H9 (cell line): ENCODE data around the gene OR2L8. TPM values are rescaled to one million over a fixed set of nuclear protein-coding genes. Genes with fewer than 3 reads are reported as not detected.

ENCODE experiments used
- DNase-seq: peaks from one replicate; pipeline ENCODE4 v3.0.0-alpha.2; 2017
- H2AFZ ChIP-seq: one replicate; pipeline ENCODE4 v1.6.1; 2013; ENCODE audit warnings: mild to moderate bottlenecking, low read length, control low read depth, moderate library complexity
- H2AK5ac ChIP-seq: 2 replicates; pipeline ENCODE4 v1.6.1; 2013; ENCODE audit warnings: low read length, control low read depth, mixed read lengths; ENCODE audit not compliant: insufficient read length
- H2BK120ac ChIP-seq: one replicate; pipeline ENCODE4 v1.6.1; 2013; ENCODE audit warnings: low read depth, mild to moderate bottlenecking, low read length, control low read depth, inconsistent platforms; ENCODE audit not compliant: poor library complexity, severe bottlenecking
- H2BK12ac ChIP-seq: 2 replicates; pipeline ENCODE4 v1.6.1; 2013; ENCODE audit warnings: low read length, control low read depth, mixed read lengths, low read depth; ENCODE audit not compliant: insufficient read length
- H2BK15ac ChIP-seq: 2 replicates; pipeline ENCODE4 v1.6.1; 2013; ENCODE audit warnings: low read depth, low read length, control low read depth
- H2BK20ac ChIP-seq: one replicate; pipeline ENCODE4 v1.6.1; 2013; ENCODE audit warnings: low read depth, mild to moderate bottlenecking, low read length, control low read depth, inconsistent platforms; ENCODE audit not compliant: poor library complexity, severe bottlenecking
- H2BK5ac ChIP-seq: 2 replicates; pipeline ENCODE4 v1.6.1; 2013; ENCODE audit warnings: low read length, control low read depth, mixed read lengths; ENCODE audit not compliant: insufficient read length
- H3K14ac ChIP-seq: 2 replicates; pipeline ENCODE4 v1.6.1; 2013; ENCODE audit warnings: low read length, control low read depth; ENCODE audit not compliant: insufficient read depth
- H3K18ac ChIP-seq: 2 replicates; pipeline ENCODE4 v1.6.1; 2013; ENCODE audit warnings: low read depth, mild to moderate bottlenecking, mixed read lengths, low read length, control low read depth; ENCODE audit not compliant: insufficient read length
- H3K23ac ChIP-seq: 2 replicates; pipeline ENCODE4 v1.6.1; 2013; ENCODE audit warnings: low read length, control low read depth, mixed read lengths, low read depth; ENCODE audit not compliant: insufficient read length
- H3K23me2 ChIP-seq: 2 replicates; pipeline ENCODE4 v1.6.1; 2013; ENCODE audit warnings: low read depth, mild to moderate bottlenecking, mixed read lengths, low read length, control low read depth; ENCODE audit not compliant: insufficient read length, poor library complexity, severe bottlenecking
- H3K27ac ChIP-seq: 2 replicates; pipeline ENCODE4 v1.5.1; 2013; ENCODE audit warnings: low read length, control low read depth, mixed read lengths, low read depth; ENCODE audit not compliant: insufficient read length
- H3K27me3 ChIP-seq: 2 replicates; pipeline ENCODE4 v1.6.1; 2013; ENCODE audit warnings: low read length, control low read depth, inconsistent platforms; ENCODE audit not compliant: insufficient read depth
- H3K4ac ChIP-seq: 2 replicates; pipeline ENCODE4 v1.6.1; 2013; ENCODE audit warnings: low read depth, mild to moderate bottlenecking, control low read depth, inconsistent platforms, low read length, moderate library complexity
- H3K4me1 ChIP-seq: 2 replicates; pipeline ENCODE4 v1.6.1; 2013; ENCODE audit warnings: low read length, control low read depth, inconsistent platforms; ENCODE audit not compliant: insufficient read depth
- H3K4me2 ChIP-seq: 2 replicates; pipeline ENCODE4 v1.6.1; 2013; ENCODE audit warnings: low read length, control low read depth, mixed read lengths; ENCODE audit not compliant: insufficient read length, insufficient read depth
- H3K56ac ChIP-seq: 2 replicates; pipeline ENCODE4 v1.6.1; 2013; ENCODE audit warnings: low read depth, mild to moderate bottlenecking, mixed read lengths, low read length, control low read depth; ENCODE audit not compliant: insufficient read length
- H3K79me1 ChIP-seq: 2 replicates; pipeline ENCODE4 v1.6.1; 2013; ENCODE audit warnings: low read depth, mild to moderate bottlenecking, moderate library complexity, low read length, control low read depth, inconsistent platforms; ENCODE audit not compliant: insufficient read depth, poor library complexity, severe bottlenecking
- H3K79me2 ChIP-seq: 2 replicates; pipeline ENCODE4 v1.6.1; 2013; ENCODE audit warnings: low read length, control low read depth, inconsistent platforms; ENCODE audit not compliant: insufficient read depth
- H3K9ac ChIP-seq: 2 replicates; pipeline ENCODE4 v1.6.1; 2013; ENCODE audit warnings: low read length, control low read depth, mixed read lengths; ENCODE audit not compliant: insufficient read length; ENCODE audit errors: extremely low read depth
- H3K9me3 ChIP-seq: one replicate; pipeline ENCODE4 v1.6.1; 2013; ENCODE audit warnings: low read depth, low read length, inconsistent platforms; ENCODE audit not compliant: control insufficient read depth
- H3T11ph ChIP-seq: one replicate; pipeline ENCODE4 v1.6.1; 2013; ENCODE audit warnings: mild to moderate bottlenecking, low read length, control low read depth, inconsistent platforms
- H4K20me1 ChIP-seq: one replicate; pipeline ENCODE4 v1.6.1; 2013; ENCODE audit not compliant: control insufficient read depth, insufficient read length, insufficient read depth
- H4K5ac ChIP-seq: 2 replicates; pipeline ENCODE4 v1.6.1; 2013; ENCODE audit warnings: low read depth, mild to moderate bottlenecking, mixed read lengths, low read length, control low read depth; ENCODE audit not compliant: insufficient read length
- H4K8ac ChIP-seq: replicated peaks from 2 replicates; pipeline ENCODE4 v1.6.1; 2013; ENCODE audit warnings: low read length, control low read depth, mixed read lengths, low read depth; ENCODE audit not compliant: insufficient read length
- H4K91ac ChIP-seq: 2 replicates; pipeline ENCODE4 v1.6.1; 2013; ENCODE audit warnings: low read depth, mild to moderate bottlenecking, moderate library complexity, mixed read lengths, low read length, control low read depth; ENCODE audit not compliant: insufficient read length
- H3K27ac Mint-ChIP-seq, 3 experiments: 2 replicates in 2 of 3; 3 replicates in 1 of 3; pipeline ENCODE4 v1.8.0; 2020 to 2021; ENCODE audit warnings: mixed read lengths in 3 of 3, mild to moderate bottlenecking in 1 of 3, moderate library complexity in 1 of 3
- H3K27me3 Mint-ChIP-seq: 2 replicates; pipeline ENCODE4 v1.8.0; 2021; ENCODE audit warnings: low read depth, mild to moderate bottlenecking, moderate library complexity, mixed read lengths
- H3K36me3 Mint-ChIP-seq, 3 experiments: 2 replicates in 2 of 3; 3 replicates in 1 of 3; pipeline ENCODE4 v1.8.0; 2020 to 2021; ENCODE audit warnings: low read depth in 3 of 3, mixed read lengths in 3 of 3; ENCODE audit not compliant: insufficient read depth in 1 of 3
- H3K4me1 Mint-ChIP-seq, 2 experiments: 2 replicates each; pipeline ENCODE4 v1.8.0; 2020; ENCODE audit warnings: mixed read lengths in 2 of 2
- H3K4me3 Mint-ChIP-seq, 2 experiments: 2 replicates in 1 of 2; 3 replicates in 1 of 2; pipeline ENCODE4 v1.8.0; 2020 to 2021; ENCODE audit warnings: mild to moderate bottlenecking in 2 of 2, mixed read lengths in 2 of 2, moderate library complexity in 1 of 2
- H3K9me3 Mint-ChIP-seq, 2 experiments: 2 replicates in 1 of 2; 3 replicates in 1 of 2; pipeline ENCODE4 v1.8.0; 2020; ENCODE audit warnings: mild to moderate bottlenecking in 2 of 2, mixed read lengths in 2 of 2, moderate library complexity in 1 of 2
- WGBS: extraction: QIAGEN DNeasy Blood & Tissue Kit; methylation state at CpG from one replicate; pipeline ENCODE4 v1.1.7; 2013; ENCODE audit warnings: missing lambda C conversion rate, low lambda C conversion rate, mixed read lengths; ENCODE audit not compliant: insufficient read length; ENCODE audit errors: extremely low coverage; 5-methylcytosine and 5-hydroxymethylcytosine counted together
- total RNA-seq: library from RNA; stranded (reverse); gene quantifications from 2 replicates; pipeline ENCODE4 v1.2.1, GENCODE V29; 2021
- TF ChIP-seq, protein P1 (sequence below): fragments of 200-600 bp; sonication (generic); conservative IDR thresholded peaks from 3 replicates; pipeline ENCODE4 v1.8.0; 2021; ENCODE audit warnings: antibody characterized with exemption, mild to moderate bottlenecking

OR2L8 gene
- total RNA-seq, 1 experiment from 2014 or later, result 0.24 TPM

DNA sequence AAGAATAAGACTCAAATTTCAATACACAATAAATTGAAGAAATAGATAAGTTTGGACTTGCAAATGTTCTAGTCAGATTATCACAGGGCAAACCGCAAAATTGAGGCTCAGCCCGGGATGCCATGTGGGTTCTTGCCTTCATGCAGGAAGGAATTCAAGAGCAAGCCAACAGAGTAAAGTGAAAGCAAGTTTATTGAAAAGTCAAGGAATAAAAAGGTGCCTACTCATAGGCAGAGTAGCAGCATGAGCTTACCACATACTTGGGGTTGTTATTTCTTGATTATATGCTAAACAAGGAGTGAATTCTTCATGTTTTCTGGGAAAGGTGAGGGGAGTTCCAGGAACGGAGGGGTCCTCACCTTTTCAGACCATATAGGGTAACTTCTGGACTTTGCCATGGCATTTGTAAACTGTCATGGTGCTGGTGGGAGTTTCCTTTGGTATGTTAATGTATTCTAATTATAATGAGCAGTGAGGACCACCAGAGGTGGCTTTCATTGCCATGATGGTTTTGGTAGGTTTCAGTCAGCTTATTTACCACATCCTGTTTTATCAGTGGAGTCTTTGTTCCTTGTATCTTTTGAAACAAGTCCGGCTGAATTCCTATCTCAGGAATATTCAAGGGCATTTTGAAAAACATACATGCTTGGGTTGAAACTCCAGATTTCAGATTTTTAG, 14.4 kb downstream of the OR2L8 start:
- no peak overlapping the region for H3K4me2 ChIP-seq
- H3K9ac ChIP-seq, result no peak overlapping the region
- Mint-ChIP-seq H3K4me3 (no peak overlapping the region), H3K9me3 (peaks cover 69 to 73% of the 10 kb centered on the region in 2 experiments), H3K27ac (no peak overlapping the region), H3K4me1 (no peaks in the 10 kb centered on the region), H3K36me3 (peaks cover 0 to 15% (median 5%) of the 10 kb centered on the region in 3 experiments; a peak in 4 of 7 replicates), H3K27me3 (no peaks in the 10 kb centered on the region)
- H3K4ac ChIP-seq, result no peak overlapping the region
- no peak overlapping the region for H2BK15ac ChIP-seq
- H3K27ac ChIP-seq, result no peak overlapping the region
- H3K56ac ChIP-seq, result no peak overlapping the region
- no peak overlapping the region for H2AFZ ChIP-seq
- no peaks in the 10 kb centered on the region for H3K23me2 ChIP-seq
- H3K14ac ChIP-seq, result no peak overlapping the region
- H3K4me1 ChIP-seq, result no peaks in the 10 kb centered on the region
- H4K8ac ChIP-seq, result no peak overlapping the region
- H3K18ac ChIP-seq, result no peak overlapping the region
- H2BK120ac ChIP-seq, result no peak overlapping the region
- H3T11ph ChIP-seq, result no peak overlapping the region
- no peak overlapping the region for H4K5ac ChIP-seq
- H4K91ac ChIP-seq, result no peak overlapping the region
- H2AK5ac ChIP-seq, result no peak overlapping the region
- H2BK5ac ChIP-seq, result no peak overlapping the region
- H3K79me2 ChIP-seq, result no peaks in the 10 kb centered on the region
- H4K20me1 ChIP-seq, result no peaks in the 10 kb centered on the region
- no peak for DNase-seq
- H3K27me3 ChIP-seq, result no peaks in the 10 kb centered on the region
- no peak overlapping the region for H3K23ac ChIP-seq
- no peaks in the 10 kb centered on the region for H3K79me1 ChIP-seq
- TF ChIP-seq, protein P1, sequence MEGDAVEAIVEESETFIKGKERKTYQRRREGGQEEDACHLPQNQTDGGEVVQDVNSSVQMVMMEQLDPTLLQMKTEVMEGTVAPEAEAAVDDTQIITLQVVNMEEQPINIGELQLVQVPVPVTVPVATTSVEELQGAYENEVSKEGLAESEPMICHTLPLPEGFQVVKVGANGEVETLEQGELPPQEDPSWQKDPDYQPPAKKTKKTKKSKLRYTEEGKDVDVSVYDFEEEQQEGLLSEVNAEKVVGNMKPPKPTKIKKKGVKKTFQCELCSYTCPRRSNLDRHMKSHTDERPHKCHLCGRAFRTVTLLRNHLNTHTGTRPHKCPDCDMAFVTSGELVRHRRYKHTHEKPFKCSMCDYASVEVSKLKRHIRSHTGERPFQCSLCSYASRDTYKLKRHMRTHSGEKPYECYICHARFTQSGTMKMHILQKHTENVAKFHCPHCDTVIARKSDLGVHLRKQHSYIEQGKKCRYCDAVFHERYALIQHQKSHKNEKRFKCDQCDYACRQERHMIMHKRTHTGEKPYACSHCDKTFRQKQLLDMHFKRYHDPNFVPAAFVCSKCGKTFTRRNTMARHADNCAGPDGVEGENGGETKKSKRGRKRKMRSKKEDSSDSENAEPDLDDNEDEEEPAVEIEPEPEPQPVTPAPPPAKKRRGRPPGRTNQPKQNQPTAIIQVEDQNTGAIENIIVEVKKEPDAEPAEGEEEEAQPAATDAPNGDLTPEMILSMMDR, result no peak
- no peak overlapping the region for H2BK20ac ChIP-seq
- H3K9me3 ChIP-seq, result peaks cover 50% of the 10 kb centered on the region
- no CpG with 5 or more reads among the region's 4 CpGs for WGBS
- no peak overlapping the region for H2BK12ac ChIP-seq
